Chondrocyte (in vitro differentiated cells): ENCODE measurements around the gene OCSTAMP. TPM values are rescaled to one million over a fixed set of nuclear protein-coding genes. Genes with fewer than 3 reads are reported as not detected.

Experiments
- DNase-seq: peaks from one replicate; pipeline ENCODE4 v3.0.0; 2021; ENCODE audit warnings: mixed read lengths, low spot score
- H3K27ac Mint-ChIP-seq: one replicate; pipeline ENCODE4 v1.8.0; 2021; ENCODE audit warnings: mild to moderate bottlenecking, moderate library complexity, mixed read lengths; ENCODE audit not compliant: unreplicated experiment
- H3K27me3 Mint-ChIP-seq: 2 replicates; pipeline ENCODE4 v1.8.0; 2021; ENCODE audit warnings: low read depth, mixed read lengths
- H3K36me3 Mint-ChIP-seq: 2 replicates; pipeline ENCODE4 v1.8.0; 2021; ENCODE audit warnings: low read depth, mixed read lengths
- H3K4me1 Mint-ChIP-seq: 2 replicates; pipeline ENCODE4 v1.8.0; 2021; ENCODE audit warnings: low read depth, mild to moderate bottlenecking, mixed read lengths
- H3K4me3 Mint-ChIP-seq: one replicate; pipeline ENCODE4 v1.8.0; 2021; ENCODE audit warnings: mild to moderate bottlenecking, moderate library complexity, mixed read lengths; ENCODE audit not compliant: unreplicated experiment
- H3K9me3 Mint-ChIP-seq: 2 replicates; pipeline ENCODE4 v1.8.0; 2021; ENCODE audit warnings: low read depth, mixed read lengths
- CTCF ChIP-seq: fragments of 200-600 bp; sonication (generic); IDR thresholded peaks from 2 replicates; pipeline ENCODE4 v1.5.0; 2021; ENCODE audit warnings: antibody characterized with exemption, mild to moderate bottlenecking, moderate library complexity
- total RNA-seq: library from RNA; stranded (reverse); gene quantifications from 3 replicates; pipeline ENCODE4 v1.2.1, GENCODE V29; 2021

OCSTAMP gene
- total RNA-seq, 1 donor from 2014 or later: not detected

- H3K36me3 Mint-ChIP-seq: no peaks in the 10 kb centered on the region
- H3K4me3 Mint-ChIP-seq: no peak overlapping the region
- peaks cover 7% of the 10 kb centered on the region for H3K27me3 Mint-ChIP-seq
- H3K27ac Mint-ChIP-seq: no peak overlapping the region
- H3K9me3 Mint-ChIP-seq: no peaks in the 10 kb centered on the region
- TF ChIP-seq CTCF: no peak
- H3K4me1 Mint-ChIP-seq: peaks cover 17% of the 10 kb centered on the region
- no peak for DNase-seq
Observed at GRCh38 chr20:46573234-46573633, 22.8 kb upstream of the OCSTAMP start.

GRCh38 chr20:46572790-46573189 lies 22.3 kb upstream of the OCSTAMP start:
- DNase-seq: no peak
- Mint-ChIP-seq H3K27ac (no peak overlapping the region), H3K9me3 (no peaks in the 10 kb centered on the region), H3K4me1 (peaks cover 17% of the 10 kb centered on the region), H3K27me3 (peaks cover 7% of the 10 kb centered on the region), H3K36me3 (no peaks in the 10 kb centered on the region), H3K4me3 (no peak overlapping the region)
- TF ChIP-seq CTCF: no peak

- H3K36me3 Mint-ChIP-seq: no peaks in the 10 kb centered on the region
- TF ChIP-seq CTCF: no peak
- peaks cover 17% of the 10 kb centered on the region for H3K4me1 Mint-ChIP-seq
- no peaks in the 10 kb centered on the region for H3K9me3 Mint-ChIP-seq
- peak overlapping the region; percentile 35 for H3K4me3 Mint-ChIP-seq
- peaks cover 7% of the 10 kb centered on the region for H3K27me3 Mint-ChIP-seq
- no peak overlapping the region for H3K27ac Mint-ChIP-seq
- no peak for DNase-seq
Observed at GRCh38 chr20:46572153-46572552, 21.7 kb upstream of the OCSTAMP start.

- Mint-ChIP-seq H3K27me3 (peaks cover 7% of the 10 kb centered on the region), H3K36me3 (no peaks in the 10 kb centered on the region), H3K4me3 (no peak overlapping the region), H3K27ac (peak overlapping the region; percentile 29), H3K4me1 (peaks cover 17% of the 10 kb centered on the region), H3K9me3 (no peaks in the 10 kb centered on the region)
- no peak for TF ChIP-seq CTCF
- no peak for DNase-seq
Observed at GRCh38 chr20:46571418-46571817, 21.0 kb upstream of the OCSTAMP start.

GRCh38 chr20:46570956-46571355 lies 20.5 kb upstream of the OCSTAMP start:
- Mint-ChIP-seq H3K4me3 (no peak overlapping the region), H3K27me3 (peaks cover 7% of the 10 kb centered on the region), H3K27ac (no peak overlapping the region), H3K36me3 (no peaks in the 10 kb centered on the region), H3K4me1 (peaks cover 17% of the 10 kb centered on the region), H3K9me3 (no peaks in the 10 kb centered on the region)
- no peak for TF ChIP-seq CTCF
- DNase-seq: no peak
